HG03097 (cell line): ENCODE results near the gene ACSBG1.
A peak's percentile ranks its signal among the peaks of the same experiment; 100 is the strongest.
"Not testable (repeated sequence)": the region's sequence is repeated elsewhere in the genome, so short reads cannot be mapped to it uniquely, and the experiment has no call there.

Experiments used
- ATAC-seq: cut with Tn5 transposase; IDR thresholded peaks from one replicate; pipeline ENCODE4 v1.9.1; 2021; ENCODE audit not compliant: unreplicated experiment, low FRiP score

ACSBG1 gene

GRCh38 chr15:78174401-78174800 is 60.0 kb downstream of the ACSBG1 start:
- no peak for ATAC-seq

- ATAC-seq, result no peak
Observed at GRCh38 chr15:78171864-78172472, 62.4 kb downstream of the ACSBG1 start.

GRCh38 chr15:78170848-78171773 is 63.3 kb downstream of the ACSBG1 start:
- peak; percentile 48 for ATAC-seq

GRCh38 chr15:78168608-78169007 is 65.8 kb downstream of the ACSBG1 start:
- no peak for ATAC-seq

GRCh38 chr15:78167227-78167888 is 67.0 kb downstream of the ACSBG1 start:
- ATAC-seq, result no peak

GRCh38 chr15:78164010-78164409 is 70.4 kb downstream of the ACSBG1 start:
- ATAC-seq, result no peak

- no peak for ATAC-seq
Observed at GRCh38 chr15:78162038-78162437, 72.3 kb downstream of the ACSBG1 start.

GRCh38 chr15:78159395-78159794 is 75.0 kb downstream of the ACSBG1 start:
- ATAC-seq, result no peak

- ATAC-seq, result no peak
Observed at GRCh38 chr15:78157203-78157602, 77.2 kb downstream of the ACSBG1 start.

GRCh38 chr15:78156653-78157052 is 77.7 kb downstream of the ACSBG1 start:
- no peak for ATAC-seq

GRCh38 chr15:78155355-78155939 is 78.9 kb downstream of the ACSBG1 start:
- ATAC-seq, result no peak

GRCh38 chr15:78154955-78155354 is 79.4 kb downstream of the ACSBG1 start:
- ATAC-seq, result no peak

- not testable (repeated sequence) for ATAC-seq
Observed at GRCh38 chr15:78151075-78151474, 83.3 kb downstream of the ACSBG1 start.

- ATAC-seq, result no peak
Observed at GRCh38 chr15:78149805-78150751, 84.3 kb downstream of the ACSBG1 start.

GRCh38 chr15:78149068-78149804 is 85.1 kb downstream of the ACSBG1 start, which contains the start of gene IDH3A:
IDH3A (plus strand) TSS chr15:78149362; CDS start chr15:78149404, 42 bp downstream.
- peak; percentile 78 for ATAC-seq

GRCh38 chr15:78148392-78149067 is 85.8 kb downstream of the ACSBG1 start:
- ATAC-seq, result no peak

GRCh38 chr15:78147566-78147965 is 86.8 kb downstream of the ACSBG1 start:
- no peak for ATAC-seq

GRCh38 chr15:78146425-78147154 is 87.8 kb downstream of the ACSBG1 start:
- no peak for ATAC-seq
